ENCODE results near the gene UPP2. TPM values are rescaled to one million over a fixed set of nuclear protein-coding genes. Genes with fewer than 3 reads are reported as not detected.

UPP2 gene
- total RNA-seq, 1 experiment from 2014 or later: not detected

GRCh38 chr2:158113741-158114295, 12.1 kb downstream of the UPP2 start:
- no peak overlapping the region for H3K4me3 Mint-ChIP-seq (ENCODE audit: low read depth, unreplicated experiment)
- no TSS peak for BruUV-seq (replicated peaks)
- H3K9me3 Mint-ChIP-seq (ENCODE audit: low read depth, unreplicated experiment): no peaks in the 10 kb centered on the region
- no peaks in the 10 kb centered on the region for H3K36me3 Mint-ChIP-seq (ENCODE audit: insufficient read depth, unreplicated experiment)
- TF ChIP-seq CTCF (IDR thresholded peaks at IDR 0.05; ENCODE audit: unreplicated experiment): no peak
- CTCF ChIA-PET: no interaction called here
- no peaks in the 10 kb centered on the region for H3K27me3 Mint-ChIP-seq (ENCODE audit: unreplicated experiment)
- no peak overlapping the region for H3K27ac Mint-ChIP-seq (ENCODE audit: unreplicated experiment)
- intact Hi-C loops (cut with micrococcal nuclease; ENCODE audit: unreplicated experiment): no loop called here
- no peaks in the 10 kb centered on the region for H3K4me1 Mint-ChIP-seq (ENCODE audit: low read depth, unreplicated experiment)
- DNase-seq: no peak

GRCh38 chr2:158114516-158114915, 12.8 kb downstream of the UPP2 start:
- H3K36me3 Mint-ChIP-seq (ENCODE audit: insufficient read depth, unreplicated experiment): no peaks in the 10 kb centered on the region
- BruUV-seq (replicated peaks): no TSS peak
- intact Hi-C loops (cut with micrococcal nuclease; ENCODE audit: unreplicated experiment): no loop called here
- no peak overlapping the region for H3K4me3 Mint-ChIP-seq (ENCODE audit: low read depth, unreplicated experiment)
- CTCF ChIA-PET: no interaction called here
- H3K4me1 Mint-ChIP-seq (ENCODE audit: low read depth, unreplicated experiment): no peaks in the 10 kb centered on the region
- H3K9me3 Mint-ChIP-seq (ENCODE audit: low read depth, unreplicated experiment): no peaks in the 10 kb centered on the region
- no peak overlapping the region for H3K27ac Mint-ChIP-seq (ENCODE audit: unreplicated experiment)
- no peaks in the 10 kb centered on the region for H3K27me3 Mint-ChIP-seq (ENCODE audit: unreplicated experiment)
- TF ChIP-seq CTCF (IDR thresholded peaks at IDR 0.05; ENCODE audit: unreplicated experiment): no peak
- DNase-seq: no peak

GRCh38 chr2:158115202-158115767, 13.6 kb downstream of the UPP2 start:
- no peak for TF ChIP-seq CTCF (IDR thresholded peaks at IDR 0.05; ENCODE audit: unreplicated experiment)
- no TSS peak for BruUV-seq (replicated peaks)
- H3K4me3 Mint-ChIP-seq (ENCODE audit: low read depth, unreplicated experiment): no peak overlapping the region

GRCh38 chr2:158116936-158117335, 15.3 kb downstream of the UPP2 start:
- intact Hi-C loops (cut with micrococcal nuclease; ENCODE audit: unreplicated experiment): no loop called here
- CTCF ChIA-PET: no interaction called here
- no peak overlapping the region for H3K27ac Mint-ChIP-seq (ENCODE audit: unreplicated experiment)
- H3K9me3 Mint-ChIP-seq (ENCODE audit: low read depth, unreplicated experiment): no peaks in the 10 kb centered on the region
- TF ChIP-seq CTCF (IDR thresholded peaks at IDR 0.05; ENCODE audit: unreplicated experiment): no peak
- H3K27me3 Mint-ChIP-seq (ENCODE audit: unreplicated experiment): no peaks in the 10 kb centered on the region
- no peaks in the 10 kb centered on the region for H3K36me3 Mint-ChIP-seq (ENCODE audit: insufficient read depth, unreplicated experiment)
- H3K4me1 Mint-ChIP-seq (ENCODE audit: low read depth, unreplicated experiment): peaks cover 13% of the 10 kb centered on the region
- no TSS peak for BruUV-seq (replicated peaks)
- H3K4me3 Mint-ChIP-seq (ENCODE audit: low read depth, unreplicated experiment): no peak overlapping the region
- DNase-seq: no peak

More at GRCh38 chr2:158115202-158115767, 13.6 kb downstream of the UPP2 start:
- Mint-ChIP-seq H3K9me3 (ENCODE audit: low read depth, unreplicated experiment) (no peaks in the 10 kb centered on the region), H3K27me3 (ENCODE audit: unreplicated experiment) (no peaks in the 10 kb centered on the region), H3K4me1 (ENCODE audit: low read depth, unreplicated experiment) (peaks cover 4% of the 10 kb centered on the region), H3K27ac (ENCODE audit: unreplicated experiment) (no peak overlapping the region), H3K36me3 (ENCODE audit: insufficient read depth, unreplicated experiment) (no peaks in the 10 kb centered on the region)
- CTCF ChIA-PET: interaction anchor here (0.5 kb wide), 1 partner anchor 610 kb away, joined by 3 read pairs; no protein-coding TSS in a partner anchor
- intact Hi-C loops (cut with micrococcal nuclease; ENCODE audit: unreplicated experiment): no loop called here
- DNase-seq: no peak

Data from Calu3 (cell line).